Midbrain (tissue), 1 donor: ENCODE results near the gene CACNB2.

Experiments used
- DNase-seq: peaks from one replicate; lab custom pipeline; 2025; lab: John Stamatoyannopoulos, UW

Gene CACNB2

GRCh38 chr10:18230794-18231193 lies 90.6 kb downstream of the CACNB2 start:
- DNase-seq = no peak

- DNase-seq = no peak
These were observed 91.3 kb downstream of the CACNB2 start for GRCh38 chr10:18231480-18231879.

- no peak for DNase-seq
These were observed 93.6 kb downstream of the CACNB2 start for GRCh38 chr10:18233775-18234174.

GRCh38 chr10:18235477-18235876 lies 95.3 kb downstream of the CACNB2 start:
- DNase-seq = no peak

- DNase-seq = no peak
These were observed 96.5 kb downstream of the CACNB2 start for GRCh38 chr10:18236756-18237155.

- no peak for DNase-seq
These were observed 98.8 kb downstream of the CACNB2 start for GRCh38 chr10:18238870-18239485.

- DNase-seq = no peak
These were observed 100.1 kb downstream of the CACNB2 start for GRCh38 chr10:18240185-18240882.

GRCh38 chr10:18246967-18247366 lies 106.7 kb downstream of the CACNB2 start:
- DNase-seq = no peak

GRCh38 chr10:18252086-18252485 lies 111.9 kb downstream of the CACNB2 start:
- no peak for DNase-seq

GRCh38 chr10:18254086-18254485 lies 113.9 kb downstream of the CACNB2 start:
- DNase-seq = no peak

GRCh38 chr10:18254692-18255091 lies 114.5 kb downstream of the CACNB2 start:
- DNase-seq = no peak

- no peak for DNase-seq
These were observed 120.2 kb downstream of the CACNB2 start for GRCh38 chr10:18260310-18260922.

GRCh38 chr10:18261063-18261610 lies 120.9 kb downstream of the CACNB2 start:
- no peak for DNase-seq

GRCh38 chr10:18261768-18262231 lies 121.6 kb downstream of the CACNB2 start:
- DNase-seq = no peak

GRCh38 chr10:18264466-18265050 lies 124.3 kb downstream of the CACNB2 start:
- no peak for DNase-seq

GRCh38 chr10:18268005-18268404 lies 127.8 kb downstream of the CACNB2 start:
- no peak for DNase-seq

- no peak for DNase-seq
These were observed 131.3 kb downstream of the CACNB2 start for GRCh38 chr10:18271491-18271890.

GRCh38 chr10:18273039-18273438 lies 132.8 kb downstream of the CACNB2 start:
- no peak for DNase-seq

GRCh38 chr10:18278181-18278580 lies 138.0 kb downstream of the CACNB2 start:
- DNase-seq = no peak

- DNase-seq = no peak
These were observed 138.9 kb downstream of the CACNB2 start for GRCh38 chr10:18279173-18279572.

GRCh38 chr10:18282094-18282493 lies 141.9 kb downstream of the CACNB2 start:
- DNase-seq = no peak

GRCh38 chr10:18290651-18291313 lies 150.6 kb downstream of the CACNB2 start:
- no peak for DNase-seq
